K562 (cell line): ENCODE results near the gene TMEM45B. TPM values are rescaled to one million over a fixed set of nuclear protein-coding genes. Genes with fewer than 3 reads are reported as not detected.

Source experiments
- ATAC-seq: fragments of 200-7000 bp; cut with Tn5 transposase; 3 replicates; pipeline ENCODE4 v1.9.1; 2020; ENCODE audit warnings: moderate library complexity
- BruUV-seq: library from RNA; stranded (reverse); fragments of 400-500 nt; replicated peaks from 2 replicates; lab custom pipeline; 2021; lab: Mats Ljungman, UMichigan
- CTCF ChIA-PET: fragments of 300-600 bp; formaldehyde crosslinking; extraction: SDS; loops from one replicate; lab custom pipeline; 2021; ENCODE audit warnings: low intra/inter-chr PET ratio; lab: Yijun Ruan, JAX
- POLR2A ChIA-PET: fragments of 300-600, 350-650 bp; sonication (Branson Sonifier 250); formaldehyde crosslinking; extraction: SDS; loops from one replicate; lab custom pipeline; 2021; ENCODE audit warnings: antibody characterized with exemption, inconsistent platforms; lab: Yijun Ruan, JAX
- DNase-seq, 4 experiments: peaks; one replicate each; pipeline versions ENCODE4 v3.0.0 to v3.0.0-alpha.2; 2011 to 2018; ENCODE audit warnings: low spot score in 3 of 4, mixed read lengths in 3 of 4; ENCODE audit errors: extremely low read depth in 1 of 4
- FAIRE-seq: peaks from 2 replicates; lab custom pipeline; 2011; peaks lifted over from hg19 to GRCh38; lab: Jason Lieb, UNC
- H2AFZ ChIP-seq: 2 replicates; pipeline ENCODE4 v1.6.0; 2011; ENCODE audit warnings: low read depth, low read length, control low read depth, inconsistent platforms
- H3K27ac ChIP-seq: fragments of 200-600 bp; 3 replicates; pipeline ENCODE4 v1.8.0; 2011; ENCODE audit warnings: low read depth, mild to moderate bottlenecking, control low read depth, inconsistent platforms, low read length, moderate library complexity, mixed read lengths; ENCODE audit errors: extremely low read depth
- H3K27me3 ChIP-seq, 2 experiments: fragments of 300-600 bp in 1 of 2; 2 replicates in 1 of 2; 3 replicates in 1 of 2; pipeline versions ENCODE4 v1.6.0 to v1.8.0; 2011; ENCODE audit warnings: inconsistent platforms in 2 of 2, low read length in 2 of 2, mild to moderate bottlenecking in 1 of 2, mixed read lengths in 1 of 2, moderate library complexity in 1 of 2; ENCODE audit not compliant: control insufficient read depth in 2 of 2, insufficient read depth in 2 of 2
- H3K36me3 ChIP-seq: fragments of 300-600 bp; 3 replicates; pipeline ENCODE4 v1.8.0; 2011; ENCODE audit warnings: mild to moderate bottlenecking, low read length, inconsistent platforms; ENCODE audit not compliant: control insufficient read depth, insufficient read depth
- H3K4me1 ChIP-seq, 2 experiments: fragments of 200-600 bp in 1 of 2; replicated peaks in 1 of 2; 2 replicates in 1 of 2; 3 replicates in 1 of 2; pipeline versions ENCODE4 v1.5.1 to v1.8.0; 2011; ENCODE audit warnings: inconsistent platforms in 2 of 2, low read length in 2 of 2, mild to moderate bottlenecking in 1 of 2, mixed read lengths in 1 of 2, moderate library complexity in 1 of 2; ENCODE audit not compliant: control insufficient read depth in 2 of 2, insufficient read depth in 2 of 2
- H3K4me2 ChIP-seq: 2 replicates; pipeline ENCODE4 v1.6.1; 2011; ENCODE audit warnings: low read length, control low read depth, inconsistent platforms, mixed read lengths; ENCODE audit not compliant: insufficient read depth
- H3K4me3 ChIP-seq: fragments of 200-600 bp; sonication (generic), shearing (Covaris generic); 2 replicates; pipeline ENCODE4 v1.5.1; 2016; ENCODE audit warnings: control low read depth, inconsistent platforms
- H3K79me2 ChIP-seq: fragments of 200-600 bp; 3 replicates; pipeline ENCODE4 v1.8.0; 2011; ENCODE audit warnings: low read length, inconsistent platforms; ENCODE audit not compliant: control insufficient read depth, insufficient read depth
- H3K9ac ChIP-seq, 2 experiments: 2 replicates each; pipeline versions ENCODE4 v1.6.0 to v1.6.1; 2011; ENCODE audit warnings: low read depth in 2 of 2, low read length in 2 of 2, control low read depth in 1 of 2, inconsistent platforms in 1 of 2, mild to moderate bottlenecking in 1 of 2, mixed read lengths in 1 of 2; ENCODE audit not compliant: insufficient read depth in 1 of 2
- H3K9me1 ChIP-seq: one replicate; pipeline ENCODE4 v1.6.0; 2011; ENCODE audit warnings: inconsistent platforms, mild to moderate bottlenecking, low read length, moderate library complexity; ENCODE audit not compliant: control insufficient read depth, insufficient read depth
- H3K9me3 ChIP-seq: replicated peaks from 2 replicates; pipeline ENCODE4 v1.5.1; 2011; ENCODE audit warnings: low read depth, low read length, inconsistent platforms; ENCODE audit not compliant: control insufficient read depth, insufficient read depth
- H4K20me1 ChIP-seq: replicated peaks from 2 replicates; pipeline ENCODE4 v1.6.1; 2011; ENCODE audit warnings: low read length, inconsistent platforms, mixed read lengths; ENCODE audit not compliant: control insufficient read depth, insufficient read depth
- AFF4 ChIP-seq: sonication (generic); formaldehyde crosslinking; IDR thresholded peaks from 2 replicates; pipeline ENCODE4 v1.8.0; 2023; ENCODE audit warnings: mild to moderate bottlenecking, missing genetic modification reagents
- BRCA1 ChIP-seq, 2 experiments: fragments of 450-650 bp in 1 of 2; sonication (generic) in 1 of 2; formaldehyde crosslinking in 1 of 2; IDR thresholded peaks; 2 replicates each; pipeline versions ENCODE4 v1.5.0 to v1.6.1; 2017 to 2020; ENCODE audit warnings: mild to moderate bottlenecking in 1 of 2, missing genetic modification reagents in 1 of 2
- CBFA2T2 ChIP-seq: fragments of 450-650 bp; conservative IDR thresholded peaks from 2 replicates; pipeline ENCODE4 v1.6.1; 2017; ENCODE audit warnings: mild to moderate bottlenecking
- CBX1 ChIP-seq: sonication (generic); IDR thresholded peaks from 2 replicates; pipeline ENCODE4 v1.6.1; 2016; ENCODE audit warnings: antibody characterized with exemption, low read depth, mild to moderate bottlenecking
- CREM ChIP-seq: IDR thresholded peaks from 2 replicates; pipeline ENCODE4 v1.6.1; 2014; ENCODE audit warnings: antibody characterized with exemption, low read depth
- ELF2 ChIP-seq: fragments of 250-450 bp; sonication (Bioruptor Pico); IDR thresholded peaks from 2 replicates; pipeline ENCODE4 v1.5.0; 2021; ENCODE audit warnings: mild to moderate bottlenecking
- EWSR1 ChIP-seq: fragments of 450-650 bp; IDR thresholded peaks from 2 replicates; pipeline ENCODE4 v1.6.1; 2018; ENCODE audit warnings: borderline replicate concordance, mild to moderate bottlenecking, low read depth, moderate library complexity; ENCODE audit not compliant: partially characterized antibody
- KLF10 ChIP-seq: fragments of 250-450 bp; sonication (Bioruptor Pico); IDR thresholded peaks from 2 replicates; pipeline ENCODE4 v1.6.1; 2021; ENCODE audit warnings: matching md5 sums
- MEIS2 ChIP-seq: fragments of 450-650 bp; IDR thresholded peaks from 2 replicates; pipeline ENCODE4 v1.6.1; 2014; ENCODE audit warnings: mild to moderate bottlenecking; ENCODE audit not compliant: partially characterized antibody
- MTA2 ChIP-seq: fragments of 450-650 bp; IDR thresholded peaks from 2 replicates; pipeline ENCODE4 v1.6.1; 2016; ENCODE audit warnings: low read depth
- MTA3 ChIP-seq: fragments of 450-650 bp; formaldehyde crosslinking; IDR thresholded peaks from 2 replicates; pipeline ENCODE4 v1.6.1; 2017; ENCODE audit warnings: mild to moderate bottlenecking, borderline replicate concordance
- PHB2 ChIP-seq: fragments of 450-650 bp; IDR thresholded peaks from 2 replicates; pipeline ENCODE4 v1.6.1; 2017; ENCODE audit warnings: low read depth
- PHF21A ChIP-seq: fragments of 450-650 bp; IDR thresholded peaks from 2 replicates; pipeline ENCODE4 v1.6.1; 2017; ENCODE audit warnings: low read depth, borderline replicate concordance
- RBM39 ChIP-seq: fragments of 200-400 bp; formaldehyde crosslinking; optimal IDR thresholded peaks from 2 replicates; pipeline ENCODE3; 2018; ENCODE audit warnings: low read depth, low read length
- ZBTB33 ChIP-seq: sonication (generic); formaldehyde crosslinking; IDR thresholded peaks from 2 replicates; pipeline ENCODE4 v1.8.1; 2023; ENCODE audit warnings: mild to moderate bottlenecking, missing genetic modification reagents
- ZC3H11A ChIP-seq: IDR thresholded peaks from 2 replicates; pipeline ENCODE4 v1.6.1; 2012; ENCODE audit warnings: low read depth, low read length, improper control_type of control experiment
- ZKSCAN1 ChIP-seq: fragments of 150-350 bp; IDR thresholded peaks from 2 replicates; pipeline ENCODE4 v1.6.1; 2016; ENCODE audit warnings: low read depth, low read length
- ZNF124 ChIP-seq: sonication (generic); formaldehyde crosslinking; IDR thresholded peaks from 2 replicates; pipeline ENCODE4 v1.8.1; 2022; ENCODE audit warnings: missing genetic modification reagents
- ZNF764 ChIP-seq: fragments of 250-450 bp; sonication (Bioruptor Pico); IDR thresholded peaks from 2 replicates; pipeline ENCODE4 v1.4.0; 2020; ENCODE audit warnings: low read depth, mild to moderate bottlenecking, moderate library complexity
- WGBS: fragments of 100-300 bp; shearing (Covaris generic); methylation state at CpG from one replicate; pipeline ENCODE4 v1.1.6; 2016; ENCODE audit warnings: low coverage, mixed read lengths; ENCODE audit not compliant: insufficient coverage; ENCODE audit errors: missing lambda C conversion rate; 5-methylcytosine and 5-hydroxymethylcytosine counted together
- in situ Hi-C: fragments of 300-500 bp; cut with MboI; formaldehyde crosslinking; loops from 4 replicates; pipeline ENCODE4 v1.15.0; 2018; ENCODE audit warnings: inconsistent platforms, mixed read lengths
- intact Hi-C: fragments of 100-400 bp; cut with micrococcal nuclease; formaldehyde crosslinking; loops from 2 replicates; pipeline ENCODE4 v1.14.2; 2022
- polyA plus RNA-seq, 8 experiments: library from polyadenylated mRNA; depleted of rRNA in 4 of 8; stranded (reverse) in 5 of 8; unstranded in 3 of 8; fragments of >200 nt; fragmentation: Nextera tagmentation in 2 of 8; fragmentation: Illumina TruSeq in 1 of 8; extraction: Ambion mirVana in 2 of 8; extraction: Trizol in 1 of 8; gene quantifications; 2 replicates each; pipeline versions ENCODE4 v1.2.1 to v1.2.3, GENCODE V29; 2011 to 2014; ENCODE audit warnings: inconsistent platforms in 1 of 8, missing spikeins in 1 of 8
- total RNA-seq, 7 experiments: library from RNA; depleted of rRNA in 6 of 7; stranded (reverse); fragments of >200 nt in 6 of 7; fragmentation: Illumina TruSeq in 2 of 7; extraction: Trizol in 2 of 7; gene quantifications; 2 replicates each; pipeline versions ENCODE4 v1.2.1 to v1.2.3, GENCODE V29; 2011 to 2021; ENCODE audit warnings: low replicate concordance in 1 of 7

Gene TMEM45B
- total and polyA plus RNA-seq, 9 of the 15 experiments (the other 6 are each of a cell fraction or from before 2014, with no cell fraction given), result 0.07 TPM; not detected in 8

- Histone ChIP-seq H3K27ac (no peak overlapping the region), H3K9ac (no peak overlapping the region), H3K9me1 (peaks cover 4% of the 10 kb centered on the region), H3K27me3 (no peaks in the 10 kb centered on the region), H3K9me3 (no peaks in the 10 kb centered on the region), H2AFZ (no peak overlapping the region), H3K79me2 (peaks cover 13% of the 10 kb centered on the region), H3K4me3 (no peak overlapping the region), H3K4me1 (no peaks in the 10 kb centered on the region), H3K36me3 (peaks cover 98% of the 10 kb centered on the region), H4K20me1 (no peaks in the 10 kb centered on the region), H3K4me2 (no peak overlapping the region)
- ChIA-PET CTCF (no interaction called here), POLR2A (no interaction called here)
- no peak for FAIRE-seq
- ATAC-seq, result no peak
- no peak for DNase-seq
- TF ChIP-seq PHF21A (no peak), PHB2 (no peak), KLF10 (CRISPR knock-in tag) (no peak), CBX1 (no peak), RBM39 (no peak), ZC3H11A (no peak), MTA2 (no peak), BRCA1 (IDR thresholded peaks at IDR 0.05) (no peak), BRCA1 (CRISPR knock-in tag; IDR thresholded peaks at IDR 0.05) (no peak), CBFA2T2 (no peak), ELF2 (CRISPR knock-in tag) (no peak), CREM (no peak), AFF4 (CRISPR knock-in tag) (no peak), ZKSCAN1 (no peak), ZBTB33 (CRISPR knock-in tag) (no peak), MEIS2 (no peak), EWSR1 (no peak), MTA3 (no peak), ZNF124 (CRISPR knock-in tag) (no peak), ZNF764 (CRISPR knock-in tag) (no peak)
- intact Hi-C loops (no loop called here), in situ Hi-C loops (no loop called here)
- 85% methylated on average over 5 of the region's 5 CpGs for WGBS
- no TSS peak for BruUV-seq
Measured at GRCh38 chr11:129888451-129888850, 72.8 kb downstream of the TMEM45B start.
